Activated naive CD8-positive, alpha-beta T cell treated with anti-CD3 and anti-CD28 coated beads, Interleukin-2, amount 50 U/mL, for 16 hours (primary cell): ENCODE data around the gene CD58.
"Not testable (repeated sequence)": the region's sequence is repeated elsewhere in the genome, so short reads cannot be mapped to it uniquely, and the experiment has no call there.

Source experiments
- DNase-seq: peaks from one replicate; pipeline ENCODE4 v3.0.0-alpha.2; 2020; ENCODE audit warnings: low read depth, low spot score

CD58 gene

GRCh38 chr1:116593401-116593800 lies 22.6 kb upstream of the CD58 start:
- DNase-seq, result not testable (repeated sequence)

- not testable (repeated sequence) for DNase-seq
Measured at GRCh38 chr1:116591951-116592605, 21.3 kb upstream of the CD58 start.

GRCh38 chr1:116591006-116591950 lies 20.5 kb upstream of the CD58 start:
- not testable (repeated sequence) for DNase-seq

GRCh38 chr1:116590359-116591005 lies 19.7 kb upstream of the CD58 start:
- DNase-seq, result not testable (repeated sequence)

- not testable (repeated sequence) for DNase-seq
Measured at GRCh38 chr1:116589101-116589735, 18.4 kb upstream of the CD58 start.

GRCh38 chr1:116587501-116588227 lies 16.8 kb upstream of the CD58 start:
- no peak for DNase-seq

- DNase-seq, result no peak
Measured at GRCh38 chr1:116586741-116587143, 15.9 kb upstream of the CD58 start.

GRCh38 chr1:116585886-116586285 lies 15.1 kb upstream of the CD58 start:
- DNase-seq, result no peak

- DNase-seq, result no peak
Measured at GRCh38 chr1:116581323-116581885, 10.6 kb upstream of the CD58 start.

- no peak for DNase-seq
Measured at GRCh38 chr1:116580446-116581322, 9.9 kb upstream of the CD58 start.

GRCh38 chr1:116579259-116579875 lies 8.5 kb upstream of the CD58 start:
- no peak for DNase-seq

GRCh38 chr1:116578581-116578980 lies 7.8 kb upstream of the CD58 start:
- no peak for DNase-seq

- no peak for DNase-seq
Measured at GRCh38 chr1:116577759-116578314, 7.0 kb upstream of the CD58 start.

GRCh38 chr1:116574581-116575291 lies 3.9 kb upstream of the CD58 start:
- DNase-seq, result peak; percentile 18

- no peak for DNase-seq
Measured at GRCh38 chr1:116573431-116574095, 2.7 kb upstream of the CD58 start.

- DNase-seq, result no peak
Measured at GRCh38 chr1:116572771-116573430, 2.1 kb upstream of the CD58 start.

- no peak for DNase-seq
Measured at GRCh38 chr1:116572099-116572498, 1.3 kb upstream of the CD58 start.
